ENCODE data around the gene AMPD3.

Gene AMPD3

GRCh38 chr11:10461276-10461790, 6.3 kb downstream of the AMPD3 start:
- Histone ChIP-seq H3K27me3 (no peaks in the 10 kb centered on the region), H3K36me3 (no peaks in the 10 kb centered on the region), H3K4me3 (ENCODE audit: low read depth, low read length) (no peak overlapping the region), H3K9me3 (no peaks in the 10 kb centered on the region), H3K4me1 (no peaks in the 10 kb centered on the region)
- TF ChIP-seq CTCF (IDR thresholded peaks at IDR 0.05; ENCODE audit: low read depth, low read length): no peak
- DNase-seq: no peak

- Histone ChIP-seq H3K4me1 (no peaks in the 10 kb centered on the region), H3K4me3 (ENCODE audit: low read depth, low read length) (no peak overlapping the region)
Observed at GRCh38 chr11:10462746-10463300, 7.8 kb downstream of the AMPD3 start.

GRCh38 chr11:10473371-10473770, 18.3 kb downstream of the AMPD3 start:
- H3K4me3 ChIP-seq (ENCODE audit: low read depth, low read length): no peak overlapping the region
- no peaks in the 10 kb centered on the region for H3K9me3 ChIP-seq
- TF ChIP-seq CTCF (IDR thresholded peaks at IDR 0.05; ENCODE audit: low read depth, low read length): no peak
- H3K4me1 ChIP-seq: no peaks in the 10 kb centered on the region
- DNase-seq: no peak
- H3K36me3 ChIP-seq: no peaks in the 10 kb centered on the region
- H3K27me3 ChIP-seq: no peaks in the 10 kb centered on the region

More at GRCh38 chr11:10462746-10463300, 7.8 kb downstream of the AMPD3 start:
- no peak for DNase-seq
- no peak for TF ChIP-seq CTCF (IDR thresholded peaks at IDR 0.05; ENCODE audit: low read depth, low read length)
- H3K27me3 ChIP-seq: no peaks in the 10 kb centered on the region
- H3K9me3 ChIP-seq: no peaks in the 10 kb centered on the region
- no peaks in the 10 kb centered on the region for H3K36me3 ChIP-seq

GRCh38 chr11:10474551-10474950, 19.5 kb downstream of the AMPD3 start:
- no peak for TF ChIP-seq CTCF (IDR thresholded peaks at IDR 0.05; ENCODE audit: low read depth, low read length)
- Histone ChIP-seq H3K4me1 (no peaks in the 10 kb centered on the region), H3K27me3 (no peaks in the 10 kb centered on the region), H3K36me3 (no peaks in the 10 kb centered on the region), H3K4me3 (ENCODE audit: low read depth, low read length) (no peak overlapping the region), H3K9me3 (no peaks in the 10 kb centered on the region)
- no peak for DNase-seq

GRCh38 chr11:10476342-10476741, 21.3 kb downstream of the AMPD3 start:
- Histone ChIP-seq H3K36me3 (no peaks in the 10 kb centered on the region), H3K27me3 (no peaks in the 10 kb centered on the region)
- TF ChIP-seq CTCF (IDR thresholded peaks at IDR 0.05; ENCODE audit: low read depth, low read length): no peak

GRCh38 chr11:10476927-10477689, 22.0 kb downstream of the AMPD3 start:
- H3K27me3 ChIP-seq: no peaks in the 10 kb centered on the region
- no peaks in the 10 kb centered on the region for H3K9me3 ChIP-seq
- no peaks in the 10 kb centered on the region for H3K36me3 ChIP-seq
- TF ChIP-seq CTCF (IDR thresholded peaks at IDR 0.05; ENCODE audit: low read depth, low read length): no peak
- DNase-seq: no peak
- no peak overlapping the region for H3K4me3 ChIP-seq (ENCODE audit: low read depth, low read length)
- H3K4me1 ChIP-seq: no peaks in the 10 kb centered on the region

More at GRCh38 chr11:10476342-10476741, 21.3 kb downstream of the AMPD3 start:
- Histone ChIP-seq H3K9me3 (no peaks in the 10 kb centered on the region), H3K4me1 (no peaks in the 10 kb centered on the region), H3K4me3 (ENCODE audit: low read depth, low read length) (no peak overlapping the region)
- no peak for DNase-seq

All from BE2C (cell line).